ENCODE results near the gene SEC23A. TPM values are rescaled to one million over a fixed set of nuclear protein-coding genes. Genes with fewer than 3 reads are reported as not detected.
"Not testable (repeated sequence)": the region's sequence is repeated elsewhere in the genome, so short reads cannot be mapped to it uniquely, and the experiment has no call there.

The SEC23A gene
- total RNA-seq, 1 donor from 2014 or later = 80.5 TPM

GRCh38 chr14:39060818-39061437 lies 42.1 kb downstream of the SEC23A start:
- no peak for DNase-seq (ENCODE audit: low read depth)
- no peak overlapping the region for H3K4me3 ChIP-seq (ENCODE audit: low read depth, low read length)
- TF ChIP-seq CTCF (conservative IDR thresholded peaks at IDR 0.05; ENCODE audit: low read depth, low read length) = no peak

- TF ChIP-seq CTCF (conservative IDR thresholded peaks at IDR 0.05; ENCODE audit: low read depth, low read length) = no peak
- no peak for DNase-seq (ENCODE audit: low read depth)
- H3K4me3 ChIP-seq (ENCODE audit: low read depth, low read length) = no peak overlapping the region
Measured at GRCh38 chr14:39055786-39056474, 47.1 kb downstream of the SEC23A start.

DNA sequence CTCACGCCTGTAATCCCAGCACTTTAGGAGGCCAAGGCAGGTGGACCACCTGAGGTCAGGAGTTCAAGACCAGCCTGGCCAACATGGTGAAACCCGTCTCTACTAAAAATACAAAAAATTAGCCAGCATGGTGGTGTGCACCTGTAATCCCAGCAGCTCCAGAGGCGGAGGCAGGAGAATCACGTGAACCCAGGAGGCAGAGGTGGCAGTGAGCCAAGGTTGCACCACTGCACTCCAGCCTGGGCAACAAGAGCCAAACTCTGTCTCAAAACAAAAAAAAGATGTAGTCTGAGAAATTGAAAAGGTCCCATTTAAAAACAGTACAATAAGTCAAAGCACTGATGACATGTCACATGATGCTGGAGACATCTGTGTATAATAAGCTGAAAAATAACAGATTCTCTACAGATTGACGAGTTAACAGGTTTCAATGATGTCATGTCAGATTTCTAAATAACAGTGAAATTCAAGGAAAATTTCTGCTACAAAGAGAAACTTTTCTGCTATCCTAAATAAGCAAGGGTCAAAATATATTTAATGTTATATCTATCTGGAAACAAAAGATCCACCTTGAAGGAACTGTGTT lies 50.1 kb downstream of the SEC23A start:
- H3K4me3 ChIP-seq (ENCODE audit: low read depth, low read length) = not testable (repeated sequence)

GRCh38 chr14:39050389-39050788 lies 52.6 kb downstream of the SEC23A start:
- DNase-seq (ENCODE audit: low read depth) = peak; percentile 97
- no peak overlapping the region for H3K4me3 ChIP-seq (ENCODE audit: low read depth, low read length)
- TF ChIP-seq CTCF (conservative IDR thresholded peaks at IDR 0.05; ENCODE audit: low read depth, low read length) = no peak

More for the DNA sequence above, 50.1 kb downstream of the SEC23A start:
- not testable (repeated sequence) for DNase-seq (ENCODE audit: low read depth)

GRCh38 chr14:39045889-39046288 lies 57.1 kb downstream of the SEC23A start:
- DNase-seq (ENCODE audit: low read depth); H3K4me3 ChIP-seq (ENCODE audit: low read depth, low read length): not testable (repeated sequence)

DNA sequence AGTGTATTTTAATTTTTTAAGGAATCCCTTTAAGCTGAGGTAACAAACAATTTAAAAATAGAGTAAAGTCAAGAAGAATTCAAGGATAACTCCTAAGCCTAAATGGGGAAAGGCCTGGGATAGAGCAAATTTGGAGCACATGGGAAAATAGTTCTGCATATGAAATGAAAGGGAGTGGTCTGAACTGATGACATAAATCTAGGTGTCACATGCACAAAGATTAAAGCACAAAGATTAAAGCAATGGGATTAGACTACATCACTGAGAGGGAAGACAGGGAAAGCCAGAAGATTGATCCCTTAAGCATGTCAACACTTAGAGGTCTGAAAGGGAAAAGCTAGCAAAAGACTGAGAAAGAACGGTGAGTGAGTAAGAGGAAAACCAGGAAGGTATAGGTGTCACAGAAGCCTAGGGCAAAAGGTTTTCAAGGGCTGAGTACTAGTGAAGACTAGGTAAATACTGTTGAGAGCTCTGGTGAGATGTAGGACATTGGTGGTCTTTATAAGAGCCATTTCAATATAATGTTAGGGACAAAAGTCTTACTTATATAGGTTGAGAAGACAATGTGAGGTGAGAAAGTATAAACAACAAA lies 59.6 kb downstream of the SEC23A start:
- H3K4me3 ChIP-seq (ENCODE audit: low read depth, low read length) = no peak overlapping the region
- DNase-seq (ENCODE audit: low read depth) = no peak
- TF ChIP-seq CTCF (conservative IDR thresholded peaks at IDR 0.05; ENCODE audit: low read depth, low read length) = no peak

DNA sequence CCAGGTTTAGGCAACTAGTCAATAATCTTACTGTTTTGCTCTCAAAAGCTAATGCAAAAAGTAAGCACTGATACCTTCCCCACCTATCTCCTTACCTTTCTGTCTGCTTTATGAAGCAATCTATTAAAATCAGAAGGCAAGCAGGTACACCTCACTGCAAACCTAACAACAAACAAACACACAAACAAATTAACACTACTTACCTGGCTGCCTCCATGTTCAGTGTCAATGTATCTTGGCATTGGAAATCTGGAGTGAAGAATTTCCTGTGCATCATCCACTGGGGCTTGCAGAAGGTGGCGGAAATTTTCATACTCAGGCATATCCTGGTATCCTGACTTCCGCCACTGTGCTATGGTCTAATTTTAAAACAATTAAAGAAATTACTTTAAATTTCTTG lies 62.5 kb downstream of the SEC23A start:
- TF ChIP-seq CTCF (conservative IDR thresholded peaks at IDR 0.05; ENCODE audit: low read depth, low read length) = no peak
- DNase-seq (ENCODE audit: low read depth) = no peak
- no peak overlapping the region for H3K4me3 ChIP-seq (ENCODE audit: low read depth, low read length)
